Middle frontal gyrus (tissue), 1 donor: Measurements from ENCODE around the gene BRD1.
"Not testable (repeated sequence)": the region's sequence is repeated elsewhere in the genome, so short reads cannot be mapped to it uniquely, and the experiment has no call there.

Experiments
- DNase-seq: peaks from one replicate; pipeline ENCODE4 v3.0.0-alpha.2; 2015; ENCODE audit warnings: low spot score; ENCODE audit errors: extremely low spot score

BRD1 gene

GRCh38 chr22:49853981-49854831 lies 26.5 kb upstream of the BRD1 start:
- no peak for DNase-seq

DNA sequence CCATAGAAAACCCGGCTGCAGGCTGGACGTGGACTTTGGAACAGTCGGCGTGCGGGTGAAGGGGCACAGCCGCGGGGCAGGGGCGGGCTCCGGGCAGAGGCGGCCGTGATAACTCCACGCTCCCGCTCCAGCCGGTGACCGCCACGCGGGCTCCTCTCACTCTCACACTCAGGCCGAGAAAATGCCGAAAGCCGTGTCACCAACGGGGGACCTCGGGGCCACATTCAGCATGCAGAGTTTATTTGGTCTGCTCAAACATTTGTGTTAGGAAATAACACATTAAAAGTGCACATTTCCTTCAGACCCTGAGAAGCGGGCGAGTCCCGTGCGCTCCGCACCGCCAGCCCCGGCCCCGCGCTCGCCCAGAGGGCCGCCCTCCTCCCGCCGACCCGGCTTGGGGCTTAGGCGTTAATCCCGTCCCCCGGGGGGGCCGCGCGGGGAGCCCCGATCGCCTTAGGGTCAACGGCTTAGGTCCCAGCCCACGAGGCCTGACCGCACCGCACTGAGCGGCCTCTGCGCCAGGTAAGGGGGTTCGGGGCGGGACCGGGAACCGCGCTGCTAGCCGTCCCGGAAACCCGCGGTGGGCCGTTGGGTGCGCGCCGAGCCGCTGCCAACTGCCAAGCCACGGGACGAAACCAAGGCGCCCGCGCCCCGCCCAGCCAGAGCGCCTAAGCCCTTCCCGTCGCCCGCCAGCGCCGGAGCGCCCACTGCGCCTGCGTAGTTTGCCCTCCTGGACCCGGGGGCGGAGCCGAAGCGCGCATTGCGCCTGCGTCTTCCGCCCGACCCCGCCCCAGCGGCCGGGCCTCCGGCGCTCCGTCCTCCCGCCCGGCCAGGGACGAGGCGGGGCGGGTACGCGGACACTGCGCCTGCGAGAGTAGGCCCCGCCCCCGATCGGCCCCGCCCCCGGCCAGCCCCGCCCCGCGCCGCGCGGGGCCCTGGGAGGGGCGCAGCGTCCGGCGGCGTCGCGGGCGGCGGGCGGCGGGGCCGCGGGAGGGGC lies 25.5 kb upstream of the BRD1 start, which contains the start of gene ZBED4:
ZBED4 (plus strand) TSS at position 947 of the 997 bp plus-strand sequence. CDS start 29,819 bp downstream, outside the sequence.
- DNase-seq = peak; percentile 94

DNA sequence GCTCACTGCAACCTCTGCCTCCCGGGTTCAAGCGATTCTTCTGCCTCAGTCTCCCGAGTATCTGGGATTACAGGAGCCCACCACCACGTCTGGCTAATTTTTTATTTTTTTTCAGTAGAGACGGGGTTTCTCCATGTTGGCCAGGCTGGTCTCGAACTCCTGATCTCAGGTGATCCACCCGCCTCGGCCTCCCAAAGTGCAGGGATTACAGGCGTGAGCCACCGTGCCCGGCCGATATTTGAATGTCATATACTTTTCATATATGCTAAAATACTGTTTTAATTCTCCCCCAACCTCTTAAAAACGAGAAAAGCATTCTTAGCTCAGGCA lies 24.9 kb upstream of the BRD1 start:
- DNase-seq = not testable (repeated sequence)

DNA sequence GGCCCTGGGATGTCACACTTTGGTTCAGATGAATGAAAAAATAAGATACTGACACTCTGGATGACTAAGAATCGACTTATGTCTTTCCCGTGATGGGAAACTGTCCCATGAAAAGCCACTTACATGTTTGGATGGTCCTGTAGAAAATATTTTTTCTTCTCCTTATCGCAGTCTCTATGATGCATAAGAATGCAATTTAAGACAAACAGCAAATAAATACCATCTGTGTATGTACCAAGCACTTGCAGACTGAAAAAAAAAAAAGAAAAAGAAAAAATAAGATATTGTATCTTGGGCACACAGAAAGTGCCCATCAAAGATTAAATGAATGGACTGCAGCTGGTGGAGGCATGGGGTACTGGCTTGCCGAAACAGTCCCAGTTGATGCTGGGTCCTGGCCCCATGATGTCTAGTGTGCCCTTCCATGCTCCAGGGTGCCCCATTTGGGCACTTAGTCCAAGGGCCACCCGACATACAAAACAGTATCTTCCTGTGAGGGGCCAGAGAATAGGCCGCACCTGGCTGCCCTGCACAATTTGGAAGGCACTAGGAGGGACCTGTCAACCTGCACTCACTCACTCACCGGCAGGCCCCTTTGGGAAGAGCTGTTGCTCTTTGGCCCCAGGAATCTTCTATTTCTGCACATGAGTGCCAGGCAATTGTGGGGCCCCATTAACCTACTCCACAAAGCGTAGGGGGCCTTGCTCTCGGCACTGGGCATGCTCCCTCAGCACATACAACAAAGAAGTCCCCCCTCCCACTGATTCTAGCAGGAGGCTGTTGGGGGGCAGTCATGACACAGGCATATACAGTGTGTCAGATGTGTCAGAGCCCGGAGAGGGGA lies 23.5 kb upstream of the BRD1 start:
- no peak for DNase-seq

DNA sequence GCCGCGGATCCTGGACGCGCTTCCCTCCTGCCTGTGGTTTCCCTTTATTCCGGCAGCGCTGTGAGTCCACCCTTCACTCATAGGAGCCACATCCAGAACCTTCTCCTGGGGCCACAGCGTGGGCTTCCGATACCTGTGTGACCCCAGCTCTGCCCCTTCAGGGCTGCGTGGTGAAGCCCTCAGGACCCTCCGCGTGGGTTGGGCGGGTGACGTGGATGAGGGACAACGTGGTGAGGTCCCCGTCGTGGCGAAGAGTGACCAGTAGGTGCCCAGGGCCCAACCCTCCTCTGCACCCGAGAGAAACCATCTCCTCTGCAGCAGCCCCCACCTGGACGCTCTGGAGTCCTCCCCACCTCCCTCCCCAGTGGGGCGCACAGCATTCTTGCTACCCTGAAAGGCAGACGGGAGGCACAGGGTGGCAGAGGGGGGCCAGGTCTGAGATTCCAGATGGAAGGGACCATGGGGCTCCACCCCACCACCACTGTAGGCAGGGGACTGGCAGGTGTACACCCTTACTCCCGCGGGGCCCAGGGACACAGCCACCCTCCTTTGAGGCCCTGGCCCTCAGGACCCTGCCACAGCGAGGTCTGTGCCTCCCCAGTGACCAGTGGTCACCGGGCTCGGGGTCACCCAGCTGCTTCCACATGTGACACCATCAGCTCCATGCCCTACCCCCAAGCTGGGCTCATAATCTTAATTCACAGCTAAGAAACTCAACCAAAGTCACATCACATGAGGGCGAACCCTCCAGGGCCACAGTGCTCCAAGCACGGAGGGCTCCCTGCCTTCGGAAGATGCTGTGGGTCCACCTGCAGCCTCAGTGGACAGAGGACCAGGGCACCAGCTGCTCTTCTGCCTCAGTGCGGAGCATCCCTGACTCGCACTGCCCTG lies 22.6 kb upstream of the BRD1 start:
- no peak for DNase-seq

DNA sequence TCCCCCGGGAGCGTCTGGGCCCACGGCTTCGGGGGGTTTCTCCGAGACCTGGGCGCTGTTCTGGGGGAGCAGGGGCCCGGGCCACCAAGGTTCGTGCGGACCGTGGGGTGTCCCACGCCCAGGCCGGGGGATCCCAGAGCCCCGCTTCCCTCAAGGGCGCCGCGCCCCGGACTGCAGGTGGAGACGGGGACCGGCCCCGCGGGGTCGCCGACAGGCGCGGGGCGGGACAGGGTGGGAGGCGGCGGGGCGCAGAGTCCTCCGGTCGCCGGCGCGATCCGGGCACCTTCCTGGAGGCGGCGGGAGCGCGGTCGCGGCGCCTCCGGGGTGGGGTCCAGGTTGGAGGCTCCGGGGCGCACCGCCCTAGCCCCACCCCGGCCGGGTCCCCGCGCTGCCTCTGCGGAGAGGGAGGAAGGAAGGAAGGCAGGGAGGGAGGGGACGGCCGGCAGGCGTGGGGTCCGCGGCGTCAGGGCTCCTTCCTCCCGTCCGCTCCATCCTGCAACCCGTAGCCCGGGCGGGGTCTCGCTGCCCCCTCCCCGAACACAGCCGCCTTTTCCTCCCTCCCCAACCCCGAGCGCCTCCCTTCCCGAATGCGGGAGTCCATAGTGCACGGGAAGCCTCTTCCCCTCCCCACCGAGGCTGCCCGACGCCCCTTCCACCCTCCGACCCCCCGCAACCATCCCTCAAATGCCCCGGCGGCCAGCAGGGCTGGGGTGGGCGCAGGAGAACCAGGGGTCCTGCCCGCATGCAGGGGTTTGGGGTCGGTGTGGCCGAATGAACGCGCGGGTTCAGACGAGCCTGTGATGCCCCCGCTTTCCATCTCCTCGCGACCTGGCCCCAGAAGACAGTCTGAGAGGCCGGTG lies 21.7 kb upstream of the BRD1 start:
- DNase-seq = no peak

GRCh38 chr22:49848690-49849160 lies 21.1 kb upstream of the BRD1 start:
- no peak for DNase-seq

GRCh38 chr22:49847751-49848689 lies 20.3 kb upstream of the BRD1 start:
- no peak for DNase-seq

DNA sequence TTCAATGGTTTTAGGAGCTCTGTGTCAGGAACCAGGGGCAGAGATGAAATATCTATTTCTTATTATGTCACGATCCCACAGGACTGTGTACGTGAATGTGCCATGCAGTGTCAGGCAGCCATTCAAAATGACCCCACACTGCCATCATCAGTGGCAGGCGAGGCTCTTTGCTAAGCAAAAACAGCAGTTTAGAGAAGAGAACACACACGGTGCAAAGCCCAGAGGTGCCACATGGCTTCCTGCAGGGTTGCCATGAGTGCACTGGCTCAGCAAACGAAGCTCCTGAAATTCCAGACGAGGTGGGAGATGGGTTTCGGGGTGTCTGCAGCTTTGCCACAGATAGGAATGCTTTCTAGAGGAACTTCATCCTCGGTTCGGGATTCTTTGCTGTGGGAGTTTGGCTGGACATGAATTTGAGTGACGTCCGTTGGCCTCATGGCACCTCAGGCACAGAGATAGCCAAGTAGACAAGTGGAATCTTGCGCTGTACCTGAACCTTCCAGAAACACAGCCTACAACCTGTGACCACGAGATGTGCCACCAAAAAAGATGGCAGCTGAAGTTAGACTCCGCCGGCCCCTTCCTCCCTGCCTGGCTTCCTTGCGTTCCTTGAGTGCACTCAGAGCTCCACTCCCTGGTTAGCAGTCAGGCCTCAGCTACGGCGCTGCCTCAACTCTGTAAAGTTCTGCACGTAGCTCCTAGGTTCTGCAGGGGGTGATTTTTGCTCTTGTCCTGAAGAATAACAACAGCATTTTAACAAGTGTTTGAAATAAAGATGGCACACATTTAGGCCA lies 18.2 kb upstream of the BRD1 start:
- DNase-seq = no peak

DNA sequence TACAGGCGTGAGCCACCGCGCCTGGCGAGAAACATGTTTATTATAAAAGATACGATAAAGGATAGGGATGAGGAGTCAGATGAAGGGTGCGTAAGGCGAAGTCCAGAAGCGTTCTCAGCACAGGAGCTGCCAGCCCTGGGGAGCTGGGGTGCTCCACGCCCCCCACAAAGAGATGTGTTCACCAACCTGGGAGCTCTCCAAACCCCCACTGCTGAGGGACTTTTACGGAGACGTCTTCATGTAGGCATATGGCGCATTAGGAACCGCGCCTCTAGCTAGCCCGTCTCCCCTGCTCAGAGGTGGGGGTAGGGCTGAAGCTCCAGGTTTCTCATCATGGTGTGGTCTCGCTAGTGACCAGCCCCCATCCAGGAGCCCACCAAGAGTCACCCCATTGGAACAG lies 17.6 kb upstream of the BRD1 start:
- no peak for DNase-seq

GRCh38 chr22:49838771-49839717 lies 11.4 kb upstream of the BRD1 start:
- no peak for DNase-seq

DNA sequence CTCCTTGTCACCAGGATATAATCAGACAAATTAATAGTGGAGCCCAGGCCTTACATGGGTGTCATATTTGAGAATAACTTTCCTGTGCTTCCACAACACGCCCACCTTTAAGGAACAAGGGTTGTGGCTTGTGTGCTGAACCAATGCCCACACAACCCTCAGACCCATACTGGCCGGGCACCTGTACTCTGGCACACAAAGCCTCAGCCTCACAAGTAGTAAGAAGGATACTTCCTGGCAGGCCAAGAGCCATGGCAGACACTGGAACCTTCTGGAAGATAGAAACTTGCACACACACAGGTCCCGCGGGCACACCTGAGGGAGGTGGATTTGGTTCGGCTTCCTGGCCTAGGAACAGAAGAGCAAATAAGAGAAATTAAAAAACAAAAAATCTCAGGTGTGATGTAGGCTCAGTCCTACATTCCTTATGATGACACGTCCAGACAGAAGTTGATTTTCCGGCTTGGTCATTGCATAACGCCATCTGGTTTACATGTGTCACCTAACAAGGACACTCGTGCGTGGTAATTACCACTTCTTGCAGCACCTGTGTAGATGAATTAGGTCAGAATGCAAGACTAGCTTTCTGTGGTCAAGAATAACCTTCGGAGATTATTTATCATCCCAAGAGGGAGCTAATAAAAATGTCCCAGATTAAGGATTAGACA lies 5.8 kb upstream of the BRD1 start:
- no peak for DNase-seq

DNA sequence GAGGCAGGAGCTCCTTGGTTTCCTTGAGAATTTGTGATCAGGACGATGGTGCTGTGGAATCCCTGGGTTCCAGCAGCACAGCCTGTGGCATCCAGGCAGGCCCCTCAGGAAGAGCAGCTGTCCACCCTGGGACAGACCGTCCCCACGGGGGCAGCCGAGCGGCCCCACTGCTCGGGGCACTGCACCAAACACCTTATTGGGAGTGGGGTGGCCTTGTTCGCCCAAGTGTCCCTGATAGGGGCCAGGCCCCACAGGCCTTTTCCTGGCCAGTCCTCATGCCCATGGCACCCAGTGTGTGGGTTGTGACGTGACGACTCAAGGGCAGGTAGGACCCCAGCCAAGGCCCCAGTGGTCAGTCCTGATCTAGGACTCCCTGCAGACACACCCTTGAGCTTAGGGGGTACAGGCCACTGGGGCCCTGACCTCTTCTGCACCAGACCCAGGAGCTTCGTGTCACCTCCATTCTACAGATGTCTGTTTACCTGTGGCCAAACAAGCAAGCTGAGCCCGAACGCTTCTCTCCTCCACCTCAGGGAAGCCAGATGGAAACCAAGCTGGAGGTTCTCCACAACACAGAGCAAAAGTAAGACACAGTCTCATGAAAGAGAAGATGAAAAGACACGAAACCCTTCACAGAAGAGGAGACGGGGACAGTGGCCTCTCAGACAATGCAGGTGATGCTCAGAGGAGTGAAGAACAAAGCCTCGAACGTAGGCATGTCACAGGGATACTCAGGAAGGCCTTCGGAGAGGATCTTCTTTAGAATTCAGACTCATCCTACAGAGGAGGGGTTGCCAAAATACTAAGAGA lies 1.6 kb upstream of the BRD1 start:
- DNase-seq = no peak

DNA sequence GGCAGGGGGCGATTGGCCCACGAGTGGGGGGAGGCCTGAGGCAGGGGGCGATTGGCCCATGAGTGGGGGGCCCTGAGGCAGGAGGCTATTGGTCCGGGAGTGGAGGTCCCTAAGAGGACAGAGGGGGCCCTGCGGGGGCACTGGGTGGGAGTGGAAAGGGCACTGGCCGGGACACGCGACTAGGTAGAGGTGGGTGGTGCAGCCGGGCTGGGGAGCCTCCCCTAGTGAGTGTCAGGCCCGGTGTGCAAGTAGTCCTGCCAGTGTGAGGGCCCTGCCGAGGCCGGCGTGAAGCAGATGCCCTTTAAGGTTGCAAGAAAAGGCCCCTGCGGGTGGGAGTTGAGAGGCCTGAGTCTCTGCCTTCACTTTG lies 909 bp upstream of the BRD1 start:
- no peak for DNase-seq
